Fibroblast of peridontal ligament (primary cell): Measurements from ENCODE around the gene RELN.
A peak's percentile ranks its signal among the peaks of the same experiment; 100 is the strongest.
"Not testable (repeated sequence)": the region's sequence is repeated elsewhere in the genome, so short reads cannot be mapped to it uniquely, and the experiment has no call there.

Experiments used
- DNase-seq: peaks from one replicate; pipeline ENCODE4 v3.0.0-alpha.2; 2010; ENCODE audit errors: extremely low read depth

RELN gene

DNA sequence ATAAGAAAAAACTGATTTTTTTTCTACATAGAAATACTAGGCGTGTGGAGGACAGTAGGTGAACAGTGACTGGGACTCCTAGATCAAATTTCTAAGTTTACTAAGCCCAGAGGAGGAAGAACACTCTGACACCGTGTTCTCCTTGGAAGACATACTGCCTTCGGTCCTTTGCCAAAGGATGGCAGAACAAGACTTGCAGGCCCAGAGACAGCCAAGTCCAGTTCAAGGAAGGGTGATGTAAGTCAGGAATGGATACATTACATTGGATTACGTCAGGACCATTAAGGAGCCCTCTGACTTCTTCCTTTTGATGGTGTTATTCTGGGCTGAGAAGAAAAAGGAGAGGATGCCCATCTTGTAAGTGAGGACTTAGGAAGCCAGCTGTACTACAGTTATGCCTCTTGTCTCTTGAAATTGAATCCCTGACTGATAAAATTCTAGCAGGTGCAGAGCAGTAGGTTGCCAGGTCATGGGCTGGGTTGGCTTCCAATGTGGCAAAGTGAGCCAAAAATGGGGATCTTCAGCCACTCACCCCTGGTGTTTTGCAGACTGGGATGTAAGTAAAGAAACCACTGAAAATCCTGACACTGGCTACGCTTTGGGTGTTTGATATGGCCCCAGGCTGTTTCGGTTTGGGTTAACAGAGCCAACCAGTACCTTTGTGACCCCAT, 45.1 kb downstream of the RELN start:
- DNase-seq = no peak

DNA sequence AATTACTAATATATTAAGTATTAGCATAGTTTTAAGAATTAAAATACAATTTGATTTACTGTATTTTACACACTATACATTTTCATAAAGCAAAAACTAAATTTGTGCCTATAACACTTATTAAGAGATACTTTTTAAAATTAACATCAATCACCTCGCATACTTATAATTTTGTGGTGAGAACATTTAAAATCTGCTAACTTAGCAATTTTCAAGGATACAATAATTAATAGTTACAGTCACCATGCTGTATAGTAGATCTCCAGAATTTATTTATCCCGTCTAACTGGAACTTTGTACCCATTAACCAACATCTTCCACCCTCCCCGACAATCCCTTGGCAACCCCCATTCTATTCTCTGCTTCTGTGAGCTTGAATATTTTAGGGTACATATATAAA, 47.5 kb downstream of the RELN start:
- DNase-seq = no peak

DNA sequence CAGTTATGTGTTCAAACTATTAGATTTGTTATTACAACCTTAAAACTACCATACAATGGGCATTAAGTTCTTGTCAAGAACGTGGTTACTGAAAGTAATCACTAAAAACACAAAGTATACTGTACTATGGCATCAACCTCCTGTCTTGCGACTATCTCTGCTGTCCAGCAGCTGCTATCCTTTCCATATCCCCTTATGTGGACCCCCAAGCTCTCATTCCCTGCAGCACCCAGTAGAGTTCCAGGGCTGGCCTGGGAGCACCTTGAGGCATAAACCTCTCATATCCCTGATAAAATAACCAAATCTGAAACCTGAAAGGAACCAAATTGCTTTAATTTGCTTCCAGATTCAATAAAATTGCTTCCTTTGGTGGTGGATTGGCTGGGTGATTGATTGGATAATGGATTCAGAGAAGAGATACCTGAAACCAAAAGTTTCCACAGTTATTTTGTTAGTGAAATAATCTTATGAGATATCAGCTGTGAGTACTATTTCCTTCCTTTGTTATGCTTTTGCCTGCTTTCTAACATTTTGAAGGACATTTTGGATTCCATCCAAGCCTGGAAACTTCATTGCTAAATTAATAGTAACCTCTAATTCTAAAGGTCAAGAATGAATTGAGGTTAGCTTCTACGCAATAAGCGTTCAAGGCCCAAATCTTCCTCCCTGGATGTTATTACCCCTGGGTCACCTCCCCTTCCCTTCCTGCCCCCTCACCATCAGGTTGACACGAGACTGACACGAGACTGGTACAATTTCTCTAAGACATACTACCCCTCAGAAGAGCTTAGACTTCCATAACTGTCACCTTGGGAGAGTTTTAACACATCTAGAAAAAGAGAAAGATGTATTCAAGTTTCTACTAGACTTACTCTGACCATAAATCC, 48.8 kb downstream of the RELN start:
- DNase-seq = no peak

DNA sequence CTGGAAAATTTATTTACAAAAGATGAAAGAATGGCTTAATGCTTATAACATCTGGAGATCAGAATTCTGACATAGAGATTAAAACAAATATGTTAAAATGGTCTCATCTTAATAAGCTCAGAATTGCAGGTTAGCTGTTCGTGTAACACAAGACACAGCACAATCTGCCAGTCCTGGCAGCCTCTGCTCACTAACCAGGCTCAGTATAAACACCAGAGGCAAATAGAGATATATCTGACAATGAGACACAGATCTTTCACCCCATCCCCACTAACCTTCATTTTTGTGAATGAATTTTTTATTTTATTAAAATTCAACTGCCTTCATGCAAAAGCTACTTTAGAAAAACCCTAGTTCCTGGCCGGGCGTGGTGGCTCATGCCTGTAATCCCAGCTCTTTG, 51.8 kb downstream of the RELN start:
- no peak for DNase-seq

DNA sequence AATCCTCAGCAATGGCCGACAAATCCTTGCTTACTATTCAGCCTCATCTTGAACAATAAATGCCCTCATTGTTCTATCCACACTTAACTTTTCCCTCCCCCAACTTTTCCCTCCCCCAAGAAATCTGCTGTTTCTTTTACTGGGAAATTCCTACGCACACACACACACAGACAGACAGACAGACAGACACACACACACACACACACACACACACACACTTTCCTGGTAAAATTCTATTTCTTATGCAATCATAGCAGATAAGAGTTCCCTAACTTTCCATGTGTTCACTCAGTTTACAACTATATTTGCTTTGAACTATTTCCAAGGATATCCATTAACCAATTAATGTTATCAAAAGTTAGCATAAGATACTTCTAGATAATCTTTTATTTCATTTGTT, 52.9 kb downstream of the RELN start:
- no peak for DNase-seq

DNA sequence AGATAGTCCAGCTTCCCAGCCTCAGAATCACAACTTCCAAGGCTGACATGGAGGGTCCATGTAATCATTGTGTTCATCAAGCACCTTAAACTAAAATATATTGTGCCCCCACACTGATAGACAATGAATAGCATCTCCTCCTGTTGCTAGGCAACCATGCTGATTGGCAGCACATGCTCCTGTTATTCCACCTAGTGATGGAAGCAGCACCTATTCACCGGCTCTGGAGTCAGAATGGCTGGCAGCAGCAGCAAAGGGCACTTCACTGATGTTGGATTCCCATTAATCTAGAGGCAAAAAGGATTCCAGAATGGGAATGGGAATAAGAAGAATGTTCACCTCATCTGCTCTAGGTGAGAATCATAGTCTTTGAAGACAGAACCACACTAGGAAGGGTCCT, 55.0 kb downstream of the RELN start:
- DNase-seq = no peak

DNA sequence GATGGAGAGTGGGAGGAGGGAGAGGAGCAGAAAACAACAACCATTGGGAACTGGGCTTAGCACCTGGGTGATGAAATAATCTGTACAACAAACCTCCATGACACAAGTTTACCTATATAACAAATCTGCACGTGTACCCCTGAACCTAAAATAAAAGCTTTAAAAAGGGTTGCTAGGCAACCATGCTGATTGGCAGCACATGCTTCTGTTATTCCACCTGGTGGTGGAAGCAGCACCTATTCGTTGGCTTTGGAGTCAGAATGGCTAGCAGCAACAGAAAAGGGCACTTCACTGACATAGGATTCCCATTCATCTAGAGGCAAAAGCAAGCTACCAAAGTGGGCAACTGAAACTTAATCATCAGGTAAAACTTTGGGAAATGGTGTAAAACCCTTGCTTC, 57.1 kb downstream of the RELN start:
- DNase-seq = no peak

DNA sequence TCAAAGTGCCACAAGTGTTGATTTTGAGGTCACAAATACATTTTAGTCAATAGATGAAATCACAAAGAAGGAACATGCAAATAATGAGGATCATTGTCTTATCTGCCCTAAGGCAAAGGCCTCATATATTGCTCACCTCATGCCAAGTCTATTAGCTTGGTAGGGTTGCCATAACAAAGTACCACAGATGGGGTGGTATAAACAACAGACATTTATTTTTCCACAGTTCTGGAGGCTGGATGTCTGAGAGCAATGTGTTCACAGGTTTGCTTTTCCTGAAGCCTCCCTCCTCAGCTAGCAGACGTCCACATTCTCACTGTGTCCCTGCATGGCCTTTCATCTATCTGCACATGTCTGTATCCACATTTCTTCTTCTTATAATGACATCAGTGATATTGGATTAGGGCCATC, 59.6 kb downstream of the RELN start:
- DNase-seq = no peak

DNA sequence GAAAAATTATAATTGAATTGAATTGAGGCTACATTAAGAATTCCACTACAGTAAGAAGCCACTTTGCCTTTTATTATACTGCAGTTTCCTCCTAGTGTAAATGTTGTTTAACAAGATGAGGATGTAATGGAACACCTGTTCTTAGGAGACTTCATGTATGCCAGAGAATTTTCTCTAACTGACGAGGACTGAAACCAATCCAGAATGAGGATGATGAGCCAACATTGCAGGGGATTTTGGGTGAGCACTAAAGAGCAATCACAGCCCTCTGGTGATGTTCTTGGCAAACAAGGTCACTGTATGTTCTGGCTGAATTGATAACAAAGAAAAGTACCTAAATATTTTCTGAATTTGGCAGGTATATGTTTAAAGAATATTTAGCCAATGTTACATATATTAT, 60.9 kb downstream of the RELN start:
- DNase-seq = no peak

DNA sequence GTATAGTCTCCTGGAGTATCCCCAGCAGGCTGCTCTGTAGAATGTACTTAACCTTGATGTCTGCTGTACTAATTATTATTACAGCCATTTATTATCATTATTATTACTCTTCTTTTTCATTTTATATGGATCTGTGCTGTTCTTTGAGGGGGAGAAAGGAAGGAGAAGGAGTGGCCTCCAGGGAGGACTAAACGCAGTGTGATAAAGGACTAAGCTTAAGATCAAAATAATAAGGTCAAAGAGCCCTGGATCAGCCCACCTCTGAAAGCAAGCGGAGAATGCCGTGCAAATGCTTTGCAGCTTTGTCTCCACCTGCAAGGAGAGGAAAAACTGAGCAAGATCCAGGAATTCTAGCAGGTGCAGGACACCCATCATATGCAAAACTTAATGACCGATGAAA, 65.3 kb downstream of the RELN start:
- no peak for DNase-seq

DNA sequence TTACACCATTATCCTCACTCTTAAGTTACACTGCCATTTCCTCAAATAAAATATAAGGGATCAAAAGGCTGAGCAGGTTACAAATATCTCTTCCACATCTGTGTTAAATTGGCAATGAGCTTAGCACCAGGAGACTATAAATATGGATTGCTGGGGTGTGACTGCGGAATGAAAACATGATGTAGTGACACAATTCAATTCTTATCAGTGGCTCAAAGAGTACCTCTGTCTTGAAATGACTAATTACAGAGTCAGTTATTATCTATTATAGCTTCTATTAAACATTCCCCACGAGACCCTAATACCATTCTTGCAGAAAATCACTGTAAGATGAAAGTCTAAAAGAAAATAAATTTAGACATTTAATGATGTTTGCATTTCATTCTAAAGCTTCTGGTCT, 67.1 kb downstream of the RELN start:
- no peak for DNase-seq

DNA sequence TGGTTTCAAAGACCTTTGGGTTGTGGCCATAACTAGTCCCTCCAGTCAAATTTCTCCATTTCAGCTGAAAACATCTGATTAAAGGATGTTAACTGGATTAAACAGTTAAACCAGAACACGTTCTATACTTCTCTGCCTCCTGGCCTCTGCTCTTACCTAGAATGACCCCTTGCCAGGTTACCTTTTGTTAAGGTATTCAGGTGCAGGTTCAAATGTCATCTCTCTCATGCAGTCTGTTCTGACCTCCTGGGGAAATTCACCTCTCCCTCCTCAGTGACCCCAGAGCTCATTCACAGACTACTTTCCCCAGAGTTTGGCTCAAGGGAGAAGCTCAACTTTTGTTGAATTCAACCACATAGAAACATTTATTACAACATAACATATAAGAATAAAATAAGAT, 67.8 kb downstream of the RELN start:
- DNase-seq = no peak

DNA sequence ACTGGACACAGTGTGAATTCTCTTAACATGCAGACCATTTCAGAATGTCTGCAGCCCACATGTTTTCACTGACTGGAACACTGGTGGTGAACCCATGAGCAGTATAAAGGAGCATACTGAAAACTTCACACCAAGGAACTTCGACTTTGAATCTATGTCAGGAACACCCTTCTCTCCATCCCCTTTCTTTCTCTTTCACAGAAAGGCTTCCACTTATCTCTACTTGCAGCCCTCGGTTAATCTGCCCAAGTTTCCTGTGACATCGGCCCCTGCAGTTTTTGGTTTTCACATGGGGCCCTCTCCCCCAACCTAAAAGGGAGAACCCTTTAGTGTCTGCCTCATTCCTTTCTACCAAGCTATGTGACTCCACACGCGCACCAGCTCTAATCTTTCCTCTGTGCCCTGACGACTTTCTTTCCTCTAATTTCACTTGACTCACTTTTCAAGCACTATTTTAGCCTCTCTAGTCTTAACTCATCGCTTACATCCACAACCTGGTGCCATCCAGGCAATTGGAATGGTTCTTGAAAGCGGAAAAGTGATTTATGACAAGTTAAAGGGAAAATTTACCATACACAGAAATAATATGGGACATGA, 70.1 kb downstream of the RELN start:
- no peak for DNase-seq

DNA sequence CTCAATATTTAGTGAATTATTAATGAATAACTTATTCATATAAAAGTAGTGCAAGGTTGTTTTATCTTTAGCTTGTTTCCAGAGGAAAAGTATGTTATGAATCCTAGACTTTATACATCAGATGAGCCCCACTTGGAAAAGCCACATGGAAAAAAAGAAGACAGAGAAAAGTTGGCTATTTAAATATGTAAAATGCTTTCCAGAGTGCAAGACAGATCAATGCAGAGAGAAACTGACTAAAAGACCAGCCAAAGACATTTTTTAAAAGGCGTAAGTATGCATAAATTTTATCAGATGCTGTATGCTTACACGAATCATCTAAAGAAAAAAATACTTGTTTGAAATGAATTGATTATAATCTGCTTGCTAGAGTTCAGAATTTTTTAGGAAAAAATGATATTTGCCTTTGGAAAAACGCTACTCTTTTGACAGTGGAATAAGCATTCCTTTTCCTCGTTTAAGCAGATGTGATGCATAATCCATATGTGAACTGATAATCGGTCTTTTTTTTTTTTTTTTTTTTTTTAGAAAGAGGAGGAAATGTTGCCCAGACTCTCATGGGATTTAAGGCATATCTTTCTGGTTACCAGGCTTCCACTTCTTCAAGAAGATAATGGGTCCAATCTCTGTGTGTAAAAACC, 70.7 kb downstream of the RELN start:
- DNase-seq = no peak

DNA sequence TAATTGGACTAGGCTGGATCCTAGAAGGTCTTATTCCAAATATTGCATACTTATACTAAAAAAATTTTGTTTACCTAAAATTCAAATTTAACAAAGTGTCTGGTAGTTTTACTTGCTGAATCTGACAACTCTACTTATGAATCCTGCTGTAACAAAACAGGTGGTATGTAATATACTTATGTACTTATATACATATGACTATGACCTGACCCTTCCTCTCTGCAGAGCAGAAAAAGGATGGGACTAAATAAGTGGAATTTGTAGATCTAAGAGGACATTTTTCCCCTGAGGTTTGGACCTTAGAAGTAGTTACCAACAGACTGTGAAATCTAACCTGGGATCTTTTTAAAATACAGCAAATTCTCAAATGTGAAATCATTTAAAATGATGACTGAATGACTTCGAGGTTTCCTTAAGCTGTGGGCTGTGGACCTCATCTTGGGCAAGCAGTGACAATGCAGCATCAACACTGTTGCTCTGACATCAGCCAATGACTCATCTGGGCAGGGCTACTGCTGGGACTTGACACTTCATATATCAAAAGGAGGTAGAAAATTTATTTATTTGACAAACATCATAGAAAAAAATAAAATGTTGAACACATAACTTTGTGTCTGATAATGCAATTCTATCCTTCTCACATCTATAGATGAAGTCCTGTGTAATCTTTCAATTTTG, 73.6 kb downstream of the RELN start:
- peak; percentile 18 for DNase-seq

DNA sequence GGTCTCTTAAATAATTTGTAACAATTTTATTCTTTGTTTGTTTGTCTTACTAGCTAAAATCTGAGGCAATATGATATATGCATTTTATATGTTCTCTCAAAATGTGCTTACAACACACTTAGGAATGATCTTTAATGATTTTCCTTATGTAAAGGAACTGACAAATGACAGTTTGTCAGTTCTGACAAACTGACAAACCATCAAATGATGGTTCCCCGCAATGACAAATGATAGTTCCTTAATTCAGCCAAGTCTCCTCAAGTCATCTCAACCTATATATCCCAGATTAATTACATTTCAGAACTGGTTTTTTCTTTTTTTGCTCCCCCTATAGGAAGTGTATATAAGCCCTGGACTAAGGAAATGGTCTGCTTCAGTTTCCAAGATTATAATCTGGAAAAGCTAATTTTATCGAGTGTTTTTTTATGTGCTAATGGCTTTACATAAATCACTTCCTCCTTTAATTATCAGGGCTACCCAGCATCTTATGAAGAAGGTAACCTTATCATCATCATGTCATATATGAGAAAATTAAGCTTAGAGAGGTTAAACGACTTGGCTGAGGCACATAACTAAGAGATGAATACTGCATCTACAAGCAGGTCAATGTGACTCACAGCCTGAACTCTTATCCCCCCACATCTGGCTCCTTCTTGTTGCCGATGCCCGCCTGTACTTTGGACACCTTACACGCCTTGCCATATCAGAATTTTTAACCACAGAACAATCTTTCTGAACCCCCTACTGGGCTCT, 75.1 kb downstream of the RELN start:
- no peak for DNase-seq

DNA sequence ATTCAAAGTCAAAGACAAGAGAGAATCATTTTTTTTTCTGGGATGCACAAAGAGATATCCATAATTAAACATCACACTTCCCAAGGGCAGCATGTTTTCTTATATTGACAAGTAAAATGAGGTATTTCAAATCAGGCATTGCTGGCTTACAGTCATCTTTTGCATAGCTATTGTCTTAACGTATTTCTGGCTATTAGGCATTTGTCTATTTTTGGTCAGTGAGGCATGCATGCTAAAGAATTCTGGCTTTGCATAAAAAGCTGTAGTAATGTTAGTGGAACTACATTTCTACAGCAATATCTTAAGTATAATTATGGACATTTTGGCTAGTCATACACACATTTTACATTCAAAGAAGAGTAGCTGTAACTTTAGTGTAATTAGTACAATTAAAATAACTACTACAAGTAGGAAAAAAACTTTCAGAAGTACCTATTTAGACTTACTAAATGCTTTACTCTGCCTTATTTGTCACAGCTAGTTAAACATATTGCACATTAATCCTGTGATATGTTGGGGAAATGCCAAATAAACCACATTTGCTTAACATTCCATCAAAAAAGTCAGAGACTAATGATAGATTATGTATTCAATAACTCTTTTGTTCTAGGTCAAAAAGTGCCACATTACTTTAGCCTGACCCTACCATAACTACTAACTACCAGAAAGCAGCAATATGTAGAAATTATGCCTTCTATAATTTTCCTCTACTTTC, 76.4 kb downstream of the RELN start:
- peak; percentile 2 for DNase-seq

DNA sequence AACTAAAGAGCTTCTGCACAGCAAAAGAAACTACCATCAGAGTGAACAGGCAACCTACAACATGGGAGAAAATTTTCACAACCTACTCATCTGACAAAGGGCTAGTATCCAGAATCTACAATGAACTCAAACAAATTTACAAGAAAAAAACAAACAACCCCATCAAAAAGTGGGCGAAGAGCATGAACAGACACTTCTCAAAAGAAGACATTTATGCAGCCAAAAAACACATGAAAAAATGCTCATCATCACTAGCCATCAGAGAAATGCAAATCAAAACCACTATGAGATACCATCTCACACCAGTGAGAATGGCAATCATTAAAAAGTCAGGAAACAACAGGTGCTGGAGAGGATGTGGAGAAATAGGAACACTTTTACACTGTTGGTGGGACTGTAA, 78.4 kb downstream of the RELN start:
- DNase-seq = not testable (repeated sequence)

DNA sequence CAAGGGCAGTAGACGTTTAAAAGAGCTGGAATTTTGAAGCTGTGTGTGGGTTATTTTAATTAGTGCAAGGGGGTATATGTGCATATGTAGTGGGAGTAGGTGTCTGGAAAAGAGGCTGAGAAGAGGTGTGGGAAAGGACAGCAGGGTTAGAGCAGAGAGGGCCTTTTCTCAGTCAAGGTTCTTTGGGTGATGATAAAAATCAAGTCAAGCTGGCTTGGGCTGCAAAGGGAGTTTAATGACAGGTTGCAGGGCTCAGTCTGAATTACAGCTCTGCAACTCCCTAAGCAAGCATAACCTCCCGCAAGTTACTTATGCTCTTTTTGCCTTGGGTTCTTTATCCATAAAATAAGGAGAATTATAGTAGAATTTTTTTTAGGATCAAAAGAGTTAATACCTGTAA, 83.5 kb downstream of the RELN start:
- no peak for DNase-seq

DNA sequence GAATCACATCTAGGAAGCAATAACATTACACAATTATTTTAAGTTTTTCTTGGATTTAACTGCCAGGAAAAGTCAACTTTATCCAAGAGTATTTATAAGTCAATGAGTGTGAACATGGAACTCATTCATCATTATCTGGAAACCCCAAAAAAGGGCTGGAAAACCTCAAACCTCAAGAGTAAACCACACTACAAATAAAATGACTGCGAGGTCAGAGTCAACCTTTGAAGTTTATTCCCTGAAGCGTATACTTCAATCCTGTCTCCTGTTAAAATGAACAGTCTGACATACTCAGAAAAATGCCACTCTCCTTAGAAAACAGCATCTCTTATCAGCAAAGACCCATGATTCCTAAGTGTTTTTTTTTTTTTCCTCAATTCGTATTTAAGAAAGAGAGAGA, 86.5 kb downstream of the RELN start:
- no peak for DNase-seq

DNA sequence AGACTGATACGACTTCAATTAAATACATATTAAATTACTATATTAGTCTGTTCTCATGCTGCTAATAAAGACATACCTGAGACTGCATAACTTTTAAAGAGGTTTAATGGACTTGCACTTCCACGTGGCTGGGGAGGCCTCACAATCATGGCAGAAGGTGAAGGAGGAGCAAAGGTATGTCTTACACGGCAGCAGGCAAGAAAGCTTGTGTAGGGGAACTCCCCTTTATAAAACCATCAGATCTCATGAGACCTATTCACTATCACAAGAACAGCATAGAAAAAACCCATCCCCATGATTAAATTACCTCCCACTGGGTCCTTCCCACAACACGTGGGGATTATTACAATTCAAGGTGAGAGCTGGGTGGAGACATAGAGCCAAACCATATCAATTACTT, 92.6 kb downstream of the RELN start:
- not testable (repeated sequence) for DNase-seq
